MM.1S (cell line): Measurements from ENCODE around the gene EPGN.

ENCODE experiments used
- DNase-seq: peaks from one replicate; pipeline ENCODE4 v3.0.0-alpha.2; 2015
- H2AFZ ChIP-seq: fragments of 300-600 bp; sonication (generic); 2 replicates; pipeline ENCODE4 v1.6.0; 2016; ENCODE audit warnings: antibody characterized with exemption, low read length
- H3F3A ChIP-seq: fragments of 300-600 bp; sonication (generic); 2 replicates; pipeline ENCODE4 v1.6.1; 2016; ENCODE audit warnings: mild to moderate bottlenecking, antibody characterized with exemption, low read length, moderate library complexity, mixed read lengths; ENCODE audit not compliant: insufficient read depth
- H3K27ac ChIP-seq: fragments of 300-600 bp; sonication (generic); 2 replicates; pipeline ENCODE4 v1.5.1; 2016; ENCODE audit warnings: mild to moderate bottlenecking, low read length
- H3K27me3 ChIP-seq: fragments of 300-600 bp; sonication (generic); replicated peaks from 2 replicates; pipeline ENCODE4 v1.6.0; 2016; ENCODE audit warnings: low read length; ENCODE audit not compliant: insufficient read depth
- H3K36me3 ChIP-seq: fragments of 300-600 bp; sonication (generic); replicated peaks from 2 replicates; pipeline ENCODE4 v1.6.1; 2016; ENCODE audit warnings: mild to moderate bottlenecking, low read length, mixed read lengths; ENCODE audit not compliant: insufficient read depth
- H3K4me1 ChIP-seq: fragments of 300-600 bp; sonication (generic); 2 replicates; pipeline ENCODE4 v1.6.1; 2016; ENCODE audit warnings: low read length, mixed read lengths
- H3K4me2 ChIP-seq: fragments of 300-600 bp; sonication (generic); 2 replicates; pipeline ENCODE4 v1.6.0; 2016; ENCODE audit warnings: low read depth, low read length
- H3K4me3 ChIP-seq: fragments of 300-600 bp; sonication (generic); 2 replicates; pipeline ENCODE4 v1.5.1; 2016; ENCODE audit warnings: low read length, mixed read lengths
- H3K79me2 ChIP-seq: fragments of 300-600 bp; sonication (generic); 2 replicates; pipeline ENCODE4 v1.6.1; 2016; ENCODE audit warnings: mixed run types, low read length, mixed read lengths
- H3K9ac ChIP-seq: fragments of 300-600 bp; sonication (generic); 2 replicates; pipeline ENCODE4 v1.6.1; 2016; ENCODE audit warnings: low read length, mixed read lengths
- H3K9me2 ChIP-seq: fragments of 300-600 bp; sonication (generic); replicated peaks from 2 replicates; pipeline ENCODE4 v1.6.1; 2016; ENCODE audit warnings: mild to moderate bottlenecking, low read length, mixed read lengths; ENCODE audit not compliant: insufficient read depth
- H3K9me3 ChIP-seq: fragments of 300-600 bp; sonication (generic); replicated peaks from 2 replicates; pipeline ENCODE4 v1.6.1; 2016; ENCODE audit warnings: mild to moderate bottlenecking, low read length, mixed read lengths; ENCODE audit not compliant: insufficient read depth
- H4K20me1 ChIP-seq: fragments of 300-600 bp; sonication (generic); 2 replicates; pipeline ENCODE4 v1.6.1; 2016; ENCODE audit warnings: mild to moderate bottlenecking, low read length, moderate library complexity, mixed read lengths; ENCODE audit not compliant: insufficient read depth
- EZH2 ChIP-seq: fragments of 300-600 bp; sonication (generic); optimal IDR thresholded peaks from 2 replicates; pipeline ENCODE3; 2017; ENCODE audit warnings: low read depth, mild to moderate bottlenecking, antibody characterized with exemption, low read length, mixed read lengths
- EZH2phosphoT487 ChIP-seq: fragments of 300-600 bp; sonication (generic); IDR thresholded peaks from 2 replicates; pipeline ENCODE4 v1.6.1; 2018; ENCODE audit warnings: antibody characterized with exemption, low read length
- TF ChIP-seq, protein P1 (sequence below): fragments of 300-600 bp; sonication (generic); IDR thresholded peaks from 2 replicates; pipeline ENCODE4 v1.5.1; 2016; ENCODE audit warnings: antibody characterized with exemption, low read length, mixed read lengths

The EPGN gene

DNA sequence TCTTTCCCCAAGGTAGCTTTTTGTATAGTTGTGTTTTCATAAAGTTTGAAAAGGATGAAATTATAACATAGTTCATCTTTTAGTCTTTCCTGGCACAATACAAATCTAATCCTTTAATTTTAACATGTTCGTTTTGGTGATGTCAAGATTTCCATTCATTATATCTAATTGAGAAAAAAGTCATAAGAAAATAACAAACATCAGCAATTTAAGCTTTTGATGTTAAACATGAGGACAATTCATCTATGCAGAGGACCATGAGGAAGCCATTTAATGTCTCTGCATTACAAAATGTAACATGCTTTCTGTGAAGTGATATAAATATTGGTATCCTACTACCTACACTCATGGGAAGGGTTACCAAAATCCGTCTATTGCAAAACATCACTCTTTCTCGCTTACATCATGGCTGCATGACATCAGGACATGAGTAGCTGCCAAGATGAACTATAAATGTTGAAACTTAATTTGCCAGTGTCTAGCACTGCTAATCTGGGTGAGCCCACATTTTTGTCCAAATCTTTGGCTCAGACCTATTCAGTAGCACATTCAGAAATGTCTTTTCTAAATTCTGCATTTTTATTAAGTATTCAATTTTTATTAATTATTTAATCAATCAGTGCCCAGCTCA lies 9.5 kb downstream of the EPGN start:
- DNase-seq = no peak
- Histone ChIP-seq H3K4me3 (no peak overlapping the region), H3K9ac (no peak overlapping the region)

DNA sequence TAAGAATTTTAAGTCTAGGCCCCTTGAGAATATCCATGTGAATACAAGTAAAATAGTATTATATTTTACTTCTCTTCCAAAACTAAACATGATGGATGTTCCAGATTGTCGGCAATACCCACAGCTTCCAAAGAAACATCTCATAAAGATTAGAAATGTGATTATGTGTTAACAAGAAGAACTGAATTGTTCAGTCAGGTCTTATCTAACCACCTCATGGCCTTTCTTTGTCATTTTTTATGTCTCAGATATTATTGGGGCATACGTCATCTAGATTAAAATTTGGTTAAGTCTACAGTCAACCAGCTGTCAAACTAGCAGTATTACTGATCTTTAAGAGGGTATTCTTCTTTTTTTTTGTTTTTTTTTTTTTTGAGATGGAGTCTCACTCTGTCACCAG lies 10.0 kb downstream of the EPGN start:
- Histone ChIP-seq H3K4me2 (no peak overlapping the region), H3K79me2 (no peaks in the 10 kb centered on the region), H3K4me3 (no peak overlapping the region), H3F3A (no peaks in the 10 kb centered on the region), H3K27me3 (no peaks in the 10 kb centered on the region), H3K9me2 (no peaks in the 10 kb centered on the region), H3K27ac (no peak overlapping the region), H3K9ac (no peak overlapping the region), H3K4me1 (peaks cover 9% of the 10 kb centered on the region), H3K36me3 (no peaks in the 10 kb centered on the region), H4K20me1 (no peaks in the 10 kb centered on the region), H2AFZ (no peak overlapping the region), H3K9me3 (no peaks in the 10 kb centered on the region)
- no peak for DNase-seq
- TF ChIP-seq EZH2phosphoT487 = no peak
- TF ChIP-seq, protein P1, sequence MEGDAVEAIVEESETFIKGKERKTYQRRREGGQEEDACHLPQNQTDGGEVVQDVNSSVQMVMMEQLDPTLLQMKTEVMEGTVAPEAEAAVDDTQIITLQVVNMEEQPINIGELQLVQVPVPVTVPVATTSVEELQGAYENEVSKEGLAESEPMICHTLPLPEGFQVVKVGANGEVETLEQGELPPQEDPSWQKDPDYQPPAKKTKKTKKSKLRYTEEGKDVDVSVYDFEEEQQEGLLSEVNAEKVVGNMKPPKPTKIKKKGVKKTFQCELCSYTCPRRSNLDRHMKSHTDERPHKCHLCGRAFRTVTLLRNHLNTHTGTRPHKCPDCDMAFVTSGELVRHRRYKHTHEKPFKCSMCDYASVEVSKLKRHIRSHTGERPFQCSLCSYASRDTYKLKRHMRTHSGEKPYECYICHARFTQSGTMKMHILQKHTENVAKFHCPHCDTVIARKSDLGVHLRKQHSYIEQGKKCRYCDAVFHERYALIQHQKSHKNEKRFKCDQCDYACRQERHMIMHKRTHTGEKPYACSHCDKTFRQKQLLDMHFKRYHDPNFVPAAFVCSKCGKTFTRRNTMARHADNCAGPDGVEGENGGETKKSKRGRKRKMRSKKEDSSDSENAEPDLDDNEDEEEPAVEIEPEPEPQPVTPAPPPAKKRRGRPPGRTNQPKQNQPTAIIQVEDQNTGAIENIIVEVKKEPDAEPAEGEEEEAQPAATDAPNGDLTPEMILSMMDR = no peak
- no peak for TF ChIP-seq EZH2

More for the DNA sequence above, 9.5 kb downstream of the EPGN start:
- no peaks in the 10 kb centered on the region for H3K36me3 ChIP-seq
- no peak overlapping the region for H3K4me2 ChIP-seq
- TF ChIP-seq, protein P1 = no peak
- TF ChIP-seq EZH2phosphoT487 (no peak), EZH2 (no peak)
- no peaks in the 10 kb centered on the region for H3K27me3 ChIP-seq
- no peaks in the 10 kb centered on the region for H3K9me2 ChIP-seq
- no peaks in the 10 kb centered on the region for H3K79me2 ChIP-seq
- H4K20me1 ChIP-seq = no peaks in the 10 kb centered on the region
- H3K4me1 ChIP-seq = peaks cover 9% of the 10 kb centered on the region
- no peak overlapping the region for H3K27ac ChIP-seq
- H3F3A ChIP-seq = no peaks in the 10 kb centered on the region
- no peaks in the 10 kb centered on the region for H3K9me3 ChIP-seq
- no peak overlapping the region for H2AFZ ChIP-seq

DNA sequence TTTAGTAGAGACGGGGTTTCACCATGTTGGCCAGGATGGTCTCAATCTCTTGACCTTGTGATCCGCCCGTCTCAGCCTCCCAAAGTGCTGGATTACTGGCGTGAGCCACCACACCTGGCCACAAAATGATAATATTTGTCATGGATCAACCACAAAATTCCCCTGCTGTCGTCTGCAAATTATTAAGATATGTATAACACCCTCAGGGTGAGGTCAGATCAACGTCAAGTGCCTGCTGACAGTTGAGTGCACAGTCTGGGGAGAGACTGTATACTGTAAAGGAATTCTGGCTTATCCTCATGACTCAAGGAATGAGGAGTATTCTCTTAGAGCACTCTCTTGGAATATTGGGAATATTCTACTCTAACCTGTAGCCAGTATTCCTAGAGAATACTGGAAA lies 11.2 kb downstream of the EPGN start:
- H3K4me3 ChIP-seq = no peak overlapping the region
- no peaks in the 10 kb centered on the region for H3K36me3 ChIP-seq
- peaks cover 19% of the 10 kb centered on the region for H3K4me1 ChIP-seq
- H2AFZ ChIP-seq = no peak overlapping the region
- no peaks in the 10 kb centered on the region for H3K9me2 ChIP-seq
- no peaks in the 10 kb centered on the region for H3K27me3 ChIP-seq
- H3F3A ChIP-seq = no peaks in the 10 kb centered on the region; the same call in 1 of the 2 replicates
- H3K4me2 ChIP-seq = no peak overlapping the region
- no peak overlapping the region for H3K9ac ChIP-seq
- no peaks in the 10 kb centered on the region for H3K9me3 ChIP-seq
- no peaks in the 10 kb centered on the region for H3K79me2 ChIP-seq
- TF ChIP-seq, protein P1 = no peak
- TF ChIP-seq EZH2phosphoT487 (no peak), EZH2 (no peak)
- no peak overlapping the region for H3K27ac ChIP-seq
- DNase-seq = no peak
- no peaks in the 10 kb centered on the region for H4K20me1 ChIP-seq
